Pancreas (tissue), 10 donors: ENCODE measurements around the gene BCL10. TPM values are rescaled to one million over a fixed set of nuclear protein-coding genes. Genes with fewer than 3 reads are reported as not detected.

ENCODE experiments used
- ATAC-seq, 4 donors: fragments of 200-7000 bp; cut with Tn5 transposase; one replicate each; pipeline versions ENCODE4 v1.8.0 to v1.9.1; 2020; ENCODE audit warnings: mild to moderate bottlenecking in 4 of 4, moderate library complexity in 4 of 4
- DNase-seq, 6 donors: peaks; one replicate each; pipeline ENCODE4 v3.0.0-alpha.2; 2020
- FAIRE-seq: peaks from 2 replicates; lab custom pipeline; 2012; peaks lifted over from hg19 to GRCh38; lab: Jason Lieb, UNC
- H3K27ac ChIP-seq, 4 donors: fragments of 200-600 bp; sonication (generic); 1 replicate in 3 of 4; 2 replicates in 1 of 4; pipeline versions ENCODE4 v1.5.0 to v1.8.0; 2020
- H3K27me3 ChIP-seq, 4 donors: fragments of 200-600 bp; one replicate each; pipeline ENCODE4 v1.8.0; 2021
- H3K36me3 ChIP-seq, 3 donors: fragments of 200-600 bp; sonication (generic) in 1 of 3; one replicate each; pipeline versions ENCODE4 v1.5.0 to v1.8.0; 2020 to 2021
- H3K4me1 ChIP-seq, 3 donors: fragments of 200-600 bp; one replicate each; pipeline ENCODE4 v1.8.0; 2021
- H3K4me3 ChIP-seq, 4 donors: fragments of 200-600 bp; sonication (generic) in 2 of 4; one replicate each; pipeline versions ENCODE4 v1.5.0 to v1.8.0; 2020 to 2021
- H3K9me3 ChIP-seq, 4 donors: fragments of 200-600 bp; one replicate each; pipeline ENCODE4 v1.8.0; 2021
- WGBS, 2 donors: extraction: QIAGEN DNeasy Blood & Tissue Kit; methylation state at CpG; one replicate each; pipeline ENCODE4 v1.1.7; 2013; 5-methylcytosine and 5-hydroxymethylcytosine counted together
- intact Hi-C, 3 donors: fragments of 100-400 bp; cut with DNase I; formaldehyde crosslinking; loops; one replicate each; pipeline versions ENCODE4 v1.11.1 to v1.14.2; 2022
- polyA plus RNA-seq, 2 donors: library from polyadenylated mRNA; stranded (reverse); fragments of 200-250 nt; gene quantifications; one replicate each; pipeline ENCODE4 v1.2.3, GENCODE V29; 2013
- total RNA-seq, 6 donors: library from RNA; stranded (reverse); fragmentation: NEBNext Ultra II Directional in 4 of 6; extraction: Animal tissue kit (Norgen Biotek cat#: 25700) in 4 of 6; gene quantifications; one replicate each; pipeline versions ENCODE4 v1.2.1 to v1.2.4, GENCODE V29; 2021 to 2023
- TF ChIP-seq, protein P1 (sequence below), 4 donors: fragments of 200-600 bp; sonication (generic) in 3 of 4; IDR thresholded peaks; one replicate each; pipeline versions ENCODE4 v1.5.0 to v1.8.0; 2021; ENCODE audit warnings: antibody characterized with exemption in 4 of 4
- donor health status: healthy with polysubstance abuse.
- donor health status: DM: no; HTN: no; CAD: no; lungs with moderate emphysema.
- donor health status: DM: no; HTN: no; CAD: no.
- donor health status: control.
- donor health status: control.
- donor health status: Bipolar disorder and iron deficiency.
- donor health status: DM: yes; HTN: yes; CAD: no.
- donor health status: DM: no; HTN: no; CAD: no.
- donor health status: DM: no; HTN: no; CAD: no.
- donor health status: DM: yes; HTN: yes; CAD: no.

BCL10 gene
- total and polyA plus RNA-seq, 8 donors: 3.2 to 16.9 (median 7.6) TPM

- Histone ChIP-seq H3K27me3 (no peaks in the 10 kb centered on the region), H3K9me3 (no peaks in the 10 kb centered on the region), H3K36me3 (no peaks in the 10 kb centered on the region), H3K4me1 (no peaks in the 10 kb centered on the region), H3K4me3 (no peak overlapping the region), H3K27ac (peak overlapping the region in 1 of 4 donors; percentile 2)
- 68 to 88% methylated on average over 3 of the region's 3 CpGs for WGBS, 2 donors
- peak in 2 of 4 donors; percentile 36 to 45 for ATAC-seq
- FAIRE-seq: no peak
- TF ChIP-seq, protein P1, sequence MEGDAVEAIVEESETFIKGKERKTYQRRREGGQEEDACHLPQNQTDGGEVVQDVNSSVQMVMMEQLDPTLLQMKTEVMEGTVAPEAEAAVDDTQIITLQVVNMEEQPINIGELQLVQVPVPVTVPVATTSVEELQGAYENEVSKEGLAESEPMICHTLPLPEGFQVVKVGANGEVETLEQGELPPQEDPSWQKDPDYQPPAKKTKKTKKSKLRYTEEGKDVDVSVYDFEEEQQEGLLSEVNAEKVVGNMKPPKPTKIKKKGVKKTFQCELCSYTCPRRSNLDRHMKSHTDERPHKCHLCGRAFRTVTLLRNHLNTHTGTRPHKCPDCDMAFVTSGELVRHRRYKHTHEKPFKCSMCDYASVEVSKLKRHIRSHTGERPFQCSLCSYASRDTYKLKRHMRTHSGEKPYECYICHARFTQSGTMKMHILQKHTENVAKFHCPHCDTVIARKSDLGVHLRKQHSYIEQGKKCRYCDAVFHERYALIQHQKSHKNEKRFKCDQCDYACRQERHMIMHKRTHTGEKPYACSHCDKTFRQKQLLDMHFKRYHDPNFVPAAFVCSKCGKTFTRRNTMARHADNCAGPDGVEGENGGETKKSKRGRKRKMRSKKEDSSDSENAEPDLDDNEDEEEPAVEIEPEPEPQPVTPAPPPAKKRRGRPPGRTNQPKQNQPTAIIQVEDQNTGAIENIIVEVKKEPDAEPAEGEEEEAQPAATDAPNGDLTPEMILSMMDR (IDR thresholded peaks at IDR 0.05): no peak
- DNase-seq: no peak
- intact Hi-C loops: no loop called here
Measured at GRCh38 chr1:85313888-85314696, 37.7 kb upstream of the BCL10 start.

GRCh38 chr1:85311818-85312217 lies 35.4 kb upstream of the BCL10 start:
- Histone ChIP-seq H3K36me3 (no peaks in the 10 kb centered on the region), H3K4me1 (no peaks in the 10 kb centered on the region), H3K27me3 (no peaks in the 10 kb centered on the region), H3K9me3 (no peaks in the 10 kb centered on the region), H3K27ac (no peak overlapping the region), H3K4me3 (no peak overlapping the region)
- TF ChIP-seq, protein P1 (IDR thresholded peaks at IDR 0.05): no peak
- intact Hi-C loops: no loop called here
- ATAC-seq (no peak), FAIRE-seq (no peak), DNase-seq (no peak)
- WGBS, 2 donors: 73 to 74% methylated on average over 2 of the region's 2 CpGs

- H3K36me3 ChIP-seq: no peaks in the 10 kb centered on the region
- H3K9me3 ChIP-seq: no peaks in the 10 kb centered on the region
- no peak overlapping the region for H3K4me3 ChIP-seq
- intact Hi-C loops: loop anchor here in 2 of 3 donors (5.0 to 10.0 kb wide), 4 partner anchors 193 to 386 kb away; partner anchors contain the start of gene CCN1 (in 1 of the 2)
- H3K4me1 ChIP-seq: no peaks in the 10 kb centered on the region
- ATAC-seq (no peak), FAIRE-seq (no peak), DNase-seq (no peak)
- TF ChIP-seq, protein P1 (IDR thresholded peaks at IDR 0.05): no peak
- no peak overlapping the region for H3K27ac ChIP-seq
- 51 to 62% methylated on average over 4 of the region's 4 CpGs for WGBS, 2 donors
- H3K27me3 ChIP-seq: no peaks in the 10 kb centered on the region
Measured at GRCh38 chr1:85308833-85309350, 32.5 kb upstream of the BCL10 start.

- H3K36me3 ChIP-seq: no peaks in the 10 kb centered on the region
- intact Hi-C loops: loop anchor here in 2 of 3 donors (5.0 to 10.0 kb wide), 4 partner anchors 194 to 387 kb away; partner anchors contain the start of gene CCN1 (in 1 of the 2)
- H3K27ac ChIP-seq: no peak overlapping the region
- DNase-seq: peak; percentile 83 to 94 (median 90)
- peak; percentile 99 to 100 (median 100) for ATAC-seq
- no peaks in the 10 kb centered on the region for H3K9me3 ChIP-seq
- no peak overlapping the region for H3K4me3 ChIP-seq
- peak; percentile 63 for FAIRE-seq
- WGBS, 2 donors: 20 to 24% methylated on average over 27 of the region's 27 CpGs
- no peaks in the 10 kb centered on the region for H3K4me1 ChIP-seq
- H3K27me3 ChIP-seq: no peaks in the 10 kb centered on the region
- TF ChIP-seq, protein P1 (IDR thresholded peaks at IDR 0.05): peak; percentile 75 to 94 (median 89)
Measured at GRCh38 chr1:85307987-85308832, 31.8 kb upstream of the BCL10 start.
